Esophagus squamous epithelium (tissue), 4 donors: ENCODE measurements around the gene MAPKAP1.

ENCODE experiments used
- POLR2A ChIP-seq, 4 donors: fragments of 450-650 bp; IDR thresholded peaks; one replicate each; pipeline ENCODE4 v1.6.1; 2017; ENCODE audit warnings: antibody characterized with exemption in 4 of 4, mild to moderate bottlenecking in 4 of 4, moderate library complexity in 3 of 4
- TF ChIP-seq, protein P1 (sequence below), 6 experiments: fragments of 450-650 bp in 4 of 6; fragments of 200-600 bp in 2 of 6; sonication (generic) in 2 of 6; IDR thresholded peaks; one replicate each; pipeline ENCODE4 v1.5.1; 2016 to 2019; ENCODE audit warnings: antibody characterized with exemption in 6 of 6, mild to moderate bottlenecking in 4 of 6, moderate library complexity in 4 of 6

DNA sequence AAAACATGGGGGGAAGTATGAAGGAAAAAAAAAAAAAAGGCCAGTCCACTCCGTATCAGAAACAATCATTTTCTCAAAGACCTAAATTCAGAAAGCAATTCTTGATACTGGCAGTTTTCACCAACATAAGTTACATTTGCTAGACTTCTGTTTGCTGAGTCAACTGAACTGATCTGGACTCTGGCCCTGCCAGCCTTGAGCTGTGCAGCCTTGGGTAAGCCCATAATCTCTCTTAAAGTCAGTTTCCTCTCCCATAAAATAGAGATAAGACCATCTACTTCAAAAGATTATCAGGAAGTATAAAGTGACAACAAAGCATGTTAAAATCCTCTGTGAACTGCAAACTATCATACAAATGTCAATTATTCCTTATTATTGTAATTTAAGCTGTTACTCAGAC is 106.8 kb downstream of the MAPKAP1 start:
- TF ChIP-seq, protein P1, sequence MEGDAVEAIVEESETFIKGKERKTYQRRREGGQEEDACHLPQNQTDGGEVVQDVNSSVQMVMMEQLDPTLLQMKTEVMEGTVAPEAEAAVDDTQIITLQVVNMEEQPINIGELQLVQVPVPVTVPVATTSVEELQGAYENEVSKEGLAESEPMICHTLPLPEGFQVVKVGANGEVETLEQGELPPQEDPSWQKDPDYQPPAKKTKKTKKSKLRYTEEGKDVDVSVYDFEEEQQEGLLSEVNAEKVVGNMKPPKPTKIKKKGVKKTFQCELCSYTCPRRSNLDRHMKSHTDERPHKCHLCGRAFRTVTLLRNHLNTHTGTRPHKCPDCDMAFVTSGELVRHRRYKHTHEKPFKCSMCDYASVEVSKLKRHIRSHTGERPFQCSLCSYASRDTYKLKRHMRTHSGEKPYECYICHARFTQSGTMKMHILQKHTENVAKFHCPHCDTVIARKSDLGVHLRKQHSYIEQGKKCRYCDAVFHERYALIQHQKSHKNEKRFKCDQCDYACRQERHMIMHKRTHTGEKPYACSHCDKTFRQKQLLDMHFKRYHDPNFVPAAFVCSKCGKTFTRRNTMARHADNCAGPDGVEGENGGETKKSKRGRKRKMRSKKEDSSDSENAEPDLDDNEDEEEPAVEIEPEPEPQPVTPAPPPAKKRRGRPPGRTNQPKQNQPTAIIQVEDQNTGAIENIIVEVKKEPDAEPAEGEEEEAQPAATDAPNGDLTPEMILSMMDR (IDR thresholded peaks at IDR 0.05) = no peak
- TF ChIP-seq POLR2A (IDR thresholded peaks at IDR 0.05) = no peak
